ENCODE data around the gene KCNE3. TPM values are rescaled to one million over a fixed set of nuclear protein-coding genes. Genes with fewer than 3 reads are reported as not detected.

Gene KCNE3
- total and polyA plus RNA-seq, 2 experiments from 2014 or later: 2.3 to 10.6 TPM

DNA sequence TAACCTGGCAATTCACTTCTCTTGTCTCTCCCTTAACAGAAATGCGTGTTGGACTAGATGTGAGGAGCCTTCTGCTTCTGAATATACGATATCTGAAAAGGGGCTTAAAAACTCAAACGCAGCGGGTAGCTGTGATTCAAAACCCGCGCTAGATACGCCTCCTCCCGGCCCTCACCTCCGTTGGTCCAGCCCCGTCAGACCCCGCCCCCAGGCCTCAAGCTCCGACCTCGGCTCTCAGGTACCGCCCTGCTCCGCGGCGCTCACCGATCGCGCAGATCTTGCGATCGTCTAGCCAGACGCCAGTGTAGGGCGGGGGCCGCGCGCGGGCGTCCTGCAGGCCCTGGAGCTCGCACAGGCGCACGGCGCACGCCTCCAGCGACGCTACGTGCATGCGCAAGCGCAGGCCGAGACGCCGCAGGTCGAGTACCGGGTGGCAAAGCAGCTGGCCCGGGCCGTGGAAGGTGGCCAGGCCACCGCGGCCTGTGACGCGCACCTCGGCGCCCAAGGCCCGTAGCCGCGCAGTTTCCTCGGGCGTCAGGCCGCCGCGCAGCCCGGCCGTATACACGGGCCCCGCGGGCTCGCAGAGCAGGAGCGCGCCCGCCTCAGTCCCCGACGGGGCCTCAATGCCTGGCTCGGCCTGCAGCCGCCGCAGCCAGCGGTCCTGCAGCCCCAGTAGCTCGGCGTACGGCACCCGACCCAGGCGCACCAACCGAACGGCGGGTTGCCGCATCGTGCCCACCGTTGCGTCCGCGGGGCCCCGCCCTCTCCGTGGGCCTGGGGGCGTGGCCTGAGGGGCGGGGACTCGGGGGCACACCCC lies 25.8 kb upstream of the KCNE3 start, which contains the start of gene LIPT2:
Gene LIPT2, minus strand, starts transcription at position 751 of the 817 bp plus-strand sequence. Its CDS starts 21 bp downstream, at position 730.
- Histone ChIP-seq H3K4me2 (peak within 1 kb of the TSS; percentile 79), H3K79me2 (replicated peaks; ENCODE audit: insufficient read depth) (no peaks in the 10 kb centered on the region), H2AFZ (peak within 1 kb of the TSS; percentile 96; the same call in 1 of the 2 replicates), H4K20me1 (replicated peaks; ENCODE audit: insufficient read depth) (no peaks in the 10 kb centered on the region), H3K27ac (ENCODE audit: low read depth) (peak within 1 kb of the TSS; percentile 90), H3K27me3 (ENCODE audit: insufficient read depth) (no peaks in the 10 kb centered on the region), H3K4me1 (ENCODE audit: insufficient read depth) (peaks cover 9% of the 10 kb centered on the region), H3F3A (replicated peaks; ENCODE audit: low read depth) (no peaks in the 10 kb centered on the region; the same call in 1 of the 2 replicates), H3K9me2 (ENCODE audit: insufficient read depth) (peaks cover 11% of the 10 kb centered on the region; the same call in 1 of the 2 replicates), H3K4me3 (peak within 1 kb of the TSS; percentile 70), H3K36me3 (ENCODE audit: insufficient read depth) (no peaks in the 10 kb centered on the region)
- Mint-ChIP-seq H3K4me3 (peak within 1 kb of the TSS; percentile 78), H3K36me3 (ENCODE audit: low read depth) (peaks cover 29% of the 10 kb centered on the region), H3K27ac (peak within 1 kb of the TSS; percentile 95), H3K27me3 (ENCODE audit: insufficient read depth, low read depth, poor library complexity) (peaks cover 7% of the 10 kb centered on the region), H3K4me1 (peaks cover 17% of the 10 kb centered on the region), H3K9me3 (peaks cover 23% of the 10 kb centered on the region)
- TF ChIP-seq, protein P1, sequence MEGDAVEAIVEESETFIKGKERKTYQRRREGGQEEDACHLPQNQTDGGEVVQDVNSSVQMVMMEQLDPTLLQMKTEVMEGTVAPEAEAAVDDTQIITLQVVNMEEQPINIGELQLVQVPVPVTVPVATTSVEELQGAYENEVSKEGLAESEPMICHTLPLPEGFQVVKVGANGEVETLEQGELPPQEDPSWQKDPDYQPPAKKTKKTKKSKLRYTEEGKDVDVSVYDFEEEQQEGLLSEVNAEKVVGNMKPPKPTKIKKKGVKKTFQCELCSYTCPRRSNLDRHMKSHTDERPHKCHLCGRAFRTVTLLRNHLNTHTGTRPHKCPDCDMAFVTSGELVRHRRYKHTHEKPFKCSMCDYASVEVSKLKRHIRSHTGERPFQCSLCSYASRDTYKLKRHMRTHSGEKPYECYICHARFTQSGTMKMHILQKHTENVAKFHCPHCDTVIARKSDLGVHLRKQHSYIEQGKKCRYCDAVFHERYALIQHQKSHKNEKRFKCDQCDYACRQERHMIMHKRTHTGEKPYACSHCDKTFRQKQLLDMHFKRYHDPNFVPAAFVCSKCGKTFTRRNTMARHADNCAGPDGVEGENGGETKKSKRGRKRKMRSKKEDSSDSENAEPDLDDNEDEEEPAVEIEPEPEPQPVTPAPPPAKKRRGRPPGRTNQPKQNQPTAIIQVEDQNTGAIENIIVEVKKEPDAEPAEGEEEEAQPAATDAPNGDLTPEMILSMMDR (conservative IDR thresholded peaks at IDR 0.05; ENCODE audit: low read depth in 2 of 2): no peak
- TF ChIP-seq ZNF331 (CRISPR knock-in tag; IDR thresholded peaks at IDR 0.05; ENCODE audit: low read depth): no peak
- TF ChIP-seq EZH2phosphoT487 (IDR thresholded peaks at IDR 0.05; ENCODE audit: unreplicated experiment): no peak
- peak; percentile 86 for TF ChIP-seq CREB1 (CRISPR knock-in tag; IDR thresholded peaks at IDR 0.05; ENCODE audit: low read depth)
- TF ChIP-seq POLR2AphosphoS5 (IDR thresholded peaks at IDR 0.05; ENCODE audit: low read depth): peak; percentile 93
- TF ChIP-seq, protein P2, sequence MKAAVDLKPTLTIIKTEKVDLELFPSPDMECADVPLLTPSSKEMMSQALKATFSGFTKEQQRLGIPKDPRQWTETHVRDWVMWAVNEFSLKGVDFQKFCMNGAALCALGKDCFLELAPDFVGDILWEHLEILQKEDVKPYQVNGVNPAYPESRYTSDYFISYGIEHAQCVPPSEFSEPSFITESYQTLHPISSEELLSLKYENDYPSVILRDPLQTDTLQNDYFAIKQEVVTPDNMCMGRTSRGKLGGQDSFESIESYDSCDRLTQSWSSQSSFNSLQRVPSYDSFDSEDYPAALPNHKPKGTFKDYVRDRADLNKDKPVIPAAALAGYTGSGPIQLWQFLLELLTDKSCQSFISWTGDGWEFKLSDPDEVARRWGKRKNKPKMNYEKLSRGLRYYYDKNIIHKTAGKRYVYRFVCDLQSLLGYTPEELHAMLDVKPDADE (IDR thresholded peaks at IDR 0.05): no peak
- DNase-seq (ENCODE audit: low spot score) (peak; percentile 99), ATAC-seq (peak; percentile 94)

DNA sequence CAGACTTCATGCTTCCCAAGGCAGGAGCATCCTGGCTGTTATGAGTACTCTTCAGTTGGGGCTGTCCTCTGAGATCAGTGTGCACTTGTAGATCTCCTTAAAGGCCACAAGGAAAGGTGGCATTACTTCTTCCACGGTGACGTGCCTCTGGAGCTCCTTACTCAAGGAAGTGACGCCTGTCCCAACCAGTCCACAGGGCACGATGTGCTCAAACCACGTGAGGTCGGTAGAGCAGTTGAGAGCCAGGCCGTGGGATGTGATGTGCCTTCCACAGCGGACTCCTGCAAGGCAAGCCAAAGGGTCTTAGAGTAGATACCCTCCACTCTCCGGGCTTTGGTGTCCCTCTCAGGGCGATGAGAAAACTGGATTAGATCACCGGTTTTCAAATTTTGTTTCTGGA lies 24.7 kb upstream of the KCNE3 start:
- Histone ChIP-seq H3F3A (replicated peaks; ENCODE audit: low read depth) (no peaks in the 10 kb centered on the region; the same call in 1 of the 2 replicates), H3K27me3 (ENCODE audit: insufficient read depth) (no peaks in the 10 kb centered on the region), H3K36me3 (ENCODE audit: insufficient read depth) (no peaks in the 10 kb centered on the region), H3K27ac (ENCODE audit: low read depth) (peak overlapping the region; percentile 89), H3K4me2 (peak overlapping the region; percentile 79), H2AFZ (peak overlapping the region; percentile 96; the same call in 1 of the 2 replicates), H4K20me1 (replicated peaks; ENCODE audit: insufficient read depth) (no peaks in the 10 kb centered on the region), H3K79me2 (replicated peaks; ENCODE audit: insufficient read depth) (no peaks in the 10 kb centered on the region), H3K4me1 (ENCODE audit: insufficient read depth) (peaks cover 9% of the 10 kb centered on the region), H3K9me2 (ENCODE audit: insufficient read depth) (peaks cover 11% of the 10 kb centered on the region; the same call in 1 of the 2 replicates), H3K4me3 (peak overlapping the region; percentile 70; the same call in 1 of the 2 replicates)
- Mint-ChIP-seq H3K27me3 (ENCODE audit: insufficient read depth, low read depth, poor library complexity) (peaks cover 10% of the 10 kb centered on the region), H3K36me3 (ENCODE audit: low read depth) (peaks cover 22% of the 10 kb centered on the region), H3K4me1 (peaks cover 17% of the 10 kb centered on the region), H3K27ac (peak overlapping the region; percentile 95), H3K4me3 (peak overlapping the region; percentile 78), H3K9me3 (peaks cover 16% of the 10 kb centered on the region)
- DNase-seq (ENCODE audit: low spot score) (peak; percentile 2), ATAC-seq (no peak)
- no peak for TF ChIP-seq EZH2 (IDR thresholded peaks at IDR 0.05; ENCODE audit: low read depth, unreplicated experiment)
- no peak for TF ChIP-seq STAT1 (IDR thresholded peaks at IDR 0.05; ENCODE audit: unreplicated experiment)
- no peak for TF ChIP-seq POLR2AphosphoS5 (IDR thresholded peaks at IDR 0.05; ENCODE audit: low read depth)
- no peak for TF ChIP-seq EZH2phosphoT487 (IDR thresholded peaks at IDR 0.05; ENCODE audit: unreplicated experiment)
- TF ChIP-seq, protein P2 (IDR thresholded peaks at IDR 0.05): no peak
- no peak for TF ChIP-seq JUNB (IDR thresholded peaks at IDR 0.05; ENCODE audit: unreplicated experiment)
- no peak for TF ChIP-seq CREB1 (CRISPR knock-in tag; IDR thresholded peaks at IDR 0.05; ENCODE audit: low read depth)
